NK-92 treated with Interleukin-12 subunit alpha and Interleukin-12 subunit beta, amount 100 ng/mL, for 24 hours (cell line): ENCODE measurements around the gene UMAD1.
"Not testable (repeated sequence)": the region's sequence is repeated elsewhere in the genome, so short reads cannot be mapped to it uniquely, and the experiment has no call there.

Experiments
- DNase-seq: peaks from one replicate; lab custom pipeline; 2025; lab: John Stamatoyannopoulos, UW

UMAD1 gene

DNA sequence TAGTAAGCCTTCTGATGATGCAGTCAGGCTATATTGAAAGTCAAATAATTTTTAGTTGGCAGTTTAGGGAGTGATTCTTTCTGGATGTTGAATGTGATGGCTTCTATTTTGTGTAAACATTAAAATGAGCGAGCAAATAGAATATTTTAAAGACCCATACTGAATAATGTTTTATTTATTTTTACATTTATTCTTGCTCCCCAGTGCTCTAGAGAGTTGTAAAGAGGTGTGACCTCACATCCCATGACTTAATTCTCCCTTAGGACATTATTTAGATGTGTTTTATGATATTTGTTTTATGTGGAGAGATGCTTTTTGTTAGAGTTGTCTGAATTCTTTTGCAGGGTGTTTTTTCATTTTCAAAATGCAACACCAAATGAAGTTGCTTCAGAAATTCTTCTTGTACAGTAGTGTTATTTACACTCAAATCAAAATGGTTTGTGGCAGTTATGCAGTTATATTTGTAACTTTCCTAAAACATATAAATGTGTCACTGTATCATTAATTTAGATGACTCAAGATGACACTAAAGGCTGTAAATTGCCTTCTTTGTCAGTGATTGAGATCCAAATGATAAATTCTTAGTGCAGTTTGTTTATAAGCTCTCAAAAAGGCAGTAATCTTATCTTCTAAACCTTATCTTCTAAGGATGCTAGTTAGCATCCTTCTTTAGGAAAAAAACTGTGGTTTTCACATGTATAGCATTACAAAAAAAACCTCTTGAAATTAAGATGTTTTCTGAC is 12.4 kb downstream of the UMAD1 start:
- DNase-seq: no peak

DNA sequence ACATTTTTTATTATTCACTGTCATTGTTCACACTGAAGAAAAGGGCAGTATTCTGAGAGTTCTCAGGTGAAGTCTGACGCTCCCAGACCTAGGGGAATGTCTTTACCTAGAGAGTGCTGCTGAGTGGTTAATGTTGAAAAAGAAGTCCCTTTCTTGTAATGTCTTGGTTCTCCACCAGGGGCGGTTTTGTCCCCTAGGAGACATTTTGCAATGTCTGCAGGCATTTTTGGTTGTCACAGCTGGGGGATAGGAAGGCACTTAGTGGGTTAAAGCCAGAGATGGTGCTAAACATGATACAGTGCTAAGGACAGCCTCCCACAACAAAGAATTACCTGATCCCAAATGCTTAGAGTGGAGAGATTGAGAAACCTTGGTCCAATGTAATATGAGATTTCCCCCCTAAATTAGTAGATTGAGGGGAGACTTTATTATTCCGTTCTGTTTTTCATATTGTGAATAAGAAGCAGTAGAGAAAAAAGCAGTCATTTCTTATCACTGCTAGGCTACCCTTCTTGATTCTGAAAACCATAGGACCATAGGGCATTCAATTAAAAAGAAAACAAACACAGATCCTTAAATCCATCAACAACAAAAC is 13.1 kb downstream of the UMAD1 start:
- no peak for DNase-seq

DNA sequence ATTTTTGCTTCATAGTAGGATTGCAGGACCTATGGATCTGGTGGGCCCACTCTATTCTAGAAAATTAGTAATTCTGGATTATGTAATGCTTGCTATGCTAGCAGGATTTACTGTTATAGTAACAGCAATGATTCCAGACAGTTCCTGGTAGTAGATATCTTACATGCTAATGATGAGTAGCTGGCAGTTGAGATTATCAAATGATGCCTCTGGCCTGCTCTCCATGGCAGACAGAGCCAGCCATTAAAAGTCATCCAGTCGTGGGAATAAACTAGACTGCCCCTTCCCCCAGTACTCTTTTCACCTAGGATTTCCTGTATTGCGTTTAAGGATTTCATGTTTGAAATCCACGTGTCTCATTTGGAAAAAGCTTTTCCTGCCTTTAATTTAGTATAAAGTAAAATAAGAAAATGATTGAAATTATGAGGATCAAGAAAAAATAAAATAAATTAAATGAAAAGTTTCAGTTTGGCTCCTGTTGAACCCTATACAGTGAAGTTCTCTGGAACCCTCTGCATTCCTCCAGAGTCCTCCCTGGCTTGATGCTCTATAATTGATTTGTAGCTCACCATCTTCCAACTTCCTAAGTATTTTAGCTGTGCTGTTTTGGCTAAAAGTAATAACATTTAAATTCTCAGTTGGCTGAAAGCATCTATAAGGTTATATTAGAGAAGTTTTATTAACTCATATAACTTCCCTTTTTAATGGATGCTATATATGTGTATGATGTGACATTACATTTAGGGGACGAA is 14.6 kb downstream of the UMAD1 start:
- DNase-seq: no peak

DNA sequence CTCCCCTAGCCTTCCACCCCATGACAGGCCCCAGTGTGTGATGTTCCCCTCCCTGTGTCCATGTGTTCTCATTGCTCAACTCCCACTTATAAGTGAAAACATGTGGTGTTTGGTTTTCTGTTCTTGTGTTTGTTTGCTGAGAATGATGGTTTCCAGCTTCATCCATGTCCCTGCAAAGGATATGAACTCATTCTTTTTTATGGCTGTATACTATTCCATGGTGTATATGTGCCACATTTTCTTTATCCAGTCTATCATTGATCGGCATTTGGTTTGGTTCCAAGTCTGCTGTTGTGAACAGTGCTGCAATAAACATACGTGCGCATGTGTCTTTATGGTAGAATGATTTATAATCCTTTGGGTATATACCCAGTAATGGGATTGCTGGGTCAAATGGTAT is 15.9 kb downstream of the UMAD1 start:
- DNase-seq: not testable (repeated sequence)

DNA sequence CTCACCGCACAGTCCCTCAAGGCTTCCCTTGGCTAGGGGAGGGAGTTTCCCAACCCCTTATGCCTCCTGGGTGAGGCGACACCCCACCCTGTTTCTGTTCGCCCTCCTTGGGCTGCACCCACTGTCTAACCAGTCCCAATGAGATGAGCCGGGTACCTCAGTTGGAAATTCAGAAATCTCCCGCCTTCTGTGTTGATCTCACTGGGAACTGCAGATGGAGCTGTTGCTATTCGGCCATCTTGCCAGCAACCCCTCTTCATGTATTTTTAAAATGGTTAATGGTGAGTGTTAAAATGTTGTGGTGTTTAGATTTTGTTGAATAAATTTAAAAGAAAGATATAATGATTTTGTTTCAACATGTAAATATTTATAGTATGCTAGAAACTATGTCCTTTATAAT is 22.0 kb downstream of the UMAD1 start:
- DNase-seq: no peak

DNA sequence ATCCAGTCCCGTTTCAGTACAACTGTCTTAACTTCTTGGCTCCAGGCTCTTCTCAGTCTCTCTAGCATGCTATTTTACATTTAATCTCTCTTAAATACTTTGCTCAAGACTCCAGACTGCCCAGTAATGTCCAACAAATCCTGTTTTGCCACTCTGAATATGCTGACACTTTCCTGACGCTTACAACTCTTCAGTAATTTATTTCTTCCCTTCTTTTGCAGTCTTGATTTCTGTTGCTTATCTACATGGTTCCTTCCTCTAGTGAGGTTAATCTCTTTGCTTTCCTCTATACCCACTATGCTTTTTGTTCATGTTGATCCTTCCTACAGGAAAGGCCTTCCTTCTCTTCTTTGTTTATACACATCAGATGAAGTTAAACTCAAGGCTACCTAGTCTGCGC is 23.7 kb downstream of the UMAD1 start:
- DNase-seq: no peak

DNA sequence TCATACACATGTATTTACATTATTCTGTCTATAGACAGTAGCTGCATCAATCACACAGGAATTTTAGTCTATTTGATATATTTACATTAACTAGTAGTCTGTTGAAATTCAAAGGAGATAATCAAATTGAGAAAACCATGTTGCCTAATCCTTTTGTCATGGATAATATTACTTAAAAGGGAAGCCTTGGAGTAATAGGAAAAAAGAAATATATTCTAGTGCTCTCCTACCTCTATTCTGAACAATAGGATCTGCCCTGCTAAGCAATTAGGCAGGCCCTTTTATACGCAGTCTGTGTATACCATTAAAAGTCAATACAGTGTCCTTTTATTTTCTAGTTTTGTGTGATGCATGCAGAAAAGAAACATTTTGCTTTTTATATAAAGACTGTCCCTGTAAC is 24.5 kb downstream of the UMAD1 start:
- DNase-seq: no peak

DNA sequence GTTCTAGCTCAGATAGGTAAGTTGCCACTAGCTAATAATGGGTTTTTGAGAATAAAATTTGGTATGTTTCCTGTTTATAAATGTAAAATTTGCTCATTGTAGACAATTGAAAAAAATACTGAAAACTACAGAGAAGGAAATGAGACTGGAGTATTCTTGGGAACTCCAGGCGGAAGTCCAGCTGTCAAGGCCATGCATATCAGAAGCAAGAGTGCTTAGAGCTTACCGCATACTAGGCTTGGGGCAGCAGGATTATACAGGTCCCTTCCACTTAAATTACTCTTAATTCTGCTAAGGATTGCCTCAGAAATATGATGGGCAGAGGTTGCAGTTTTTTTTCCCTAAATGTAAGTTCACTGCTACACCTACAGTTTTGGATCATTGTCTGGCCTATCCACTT is 26.6 kb downstream of the UMAD1 start:
- no peak for DNase-seq

DNA sequence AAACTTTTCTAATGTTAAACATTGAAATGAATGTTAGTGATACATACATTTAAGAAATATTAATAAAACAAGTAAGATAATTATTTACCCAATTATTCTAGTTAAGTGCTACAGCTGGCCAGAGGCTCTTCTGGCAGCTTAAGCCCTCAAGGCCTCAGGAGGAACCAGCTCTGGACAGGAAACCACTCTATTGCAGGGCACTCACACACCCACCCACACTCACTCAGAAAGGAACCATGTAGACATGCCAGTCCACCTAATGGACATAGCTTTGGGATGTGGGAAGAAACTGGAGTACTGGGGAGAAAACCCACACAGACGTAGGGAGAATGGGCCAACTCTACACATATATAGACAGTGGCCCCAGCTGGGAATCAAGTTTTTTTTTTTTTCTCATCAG is 28.2 kb downstream of the UMAD1 start:
- DNase-seq: no peak

DNA sequence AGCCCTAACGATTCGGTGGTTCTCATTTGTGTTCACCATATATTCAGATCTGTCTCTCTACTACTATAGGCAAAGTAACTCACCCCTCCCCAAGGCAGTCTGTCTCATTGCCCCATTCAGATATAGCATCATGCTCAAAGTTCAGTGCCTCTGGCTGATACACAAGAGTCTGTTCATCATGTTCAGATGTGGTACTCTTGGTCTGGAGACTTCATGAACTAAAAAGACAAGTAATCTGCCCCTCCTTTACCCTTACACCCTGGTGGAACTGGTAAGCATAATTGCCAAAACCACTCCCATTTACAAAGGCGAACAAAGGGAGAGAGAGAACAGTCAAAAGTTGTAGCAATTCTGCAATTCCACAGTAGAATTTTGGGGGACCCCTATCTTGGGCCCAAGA is 29.9 kb downstream of the UMAD1 start:
- no peak for DNase-seq

DNA sequence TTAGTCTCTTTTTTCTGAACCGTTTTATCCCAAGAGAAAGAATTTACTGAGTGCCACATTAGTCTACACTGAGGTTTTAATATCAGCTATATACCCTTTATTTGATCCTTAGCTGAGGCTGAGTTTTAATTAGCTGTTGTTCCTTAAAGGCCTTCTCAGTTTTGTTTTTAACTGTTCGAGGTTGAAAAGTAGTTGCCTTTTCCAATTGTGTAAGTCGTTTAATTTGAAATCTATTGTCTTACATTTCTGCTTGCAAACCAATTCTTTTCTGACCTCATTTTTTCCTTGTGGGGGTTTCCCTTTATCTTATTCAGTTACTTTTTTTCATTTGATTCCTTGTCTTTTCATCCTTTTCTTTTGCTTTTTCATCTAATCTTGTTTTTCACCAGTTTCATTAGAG is 30.8 kb downstream of the UMAD1 start:
- DNase-seq: no peak

DNA sequence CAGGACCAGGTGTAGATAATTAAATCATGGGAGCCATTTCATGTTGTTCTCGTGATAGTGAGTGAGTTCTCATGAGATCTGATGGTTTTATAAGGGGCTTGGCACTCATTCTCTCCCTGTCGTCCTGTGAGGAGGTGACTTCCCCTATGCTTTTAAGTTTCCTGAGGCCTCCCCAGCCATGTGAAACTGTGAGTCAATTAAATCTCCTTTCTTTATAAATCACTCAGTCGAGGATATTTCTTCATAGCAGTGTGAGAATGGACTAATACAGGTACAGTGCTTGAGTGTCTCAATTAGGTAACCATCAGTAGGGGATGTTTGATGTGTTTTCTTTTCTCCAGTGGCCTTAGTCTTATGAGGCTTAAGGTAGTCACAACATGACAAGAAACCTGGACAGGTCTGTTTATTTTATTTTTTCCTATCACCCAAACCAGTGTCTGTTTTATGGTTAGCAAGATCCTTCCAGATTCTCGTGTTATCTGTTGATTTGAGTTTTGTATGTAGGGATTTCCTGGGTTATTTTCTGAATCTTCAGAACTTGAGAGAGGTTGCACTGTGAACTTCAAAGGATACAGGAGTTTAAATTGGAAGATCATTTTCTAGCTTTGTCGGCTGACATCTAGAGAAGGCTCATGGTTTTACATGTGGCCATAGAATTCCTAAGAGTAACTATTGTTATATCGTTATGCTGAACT is 32.1 kb downstream of the UMAD1 start:
- DNase-seq: no peak

DNA sequence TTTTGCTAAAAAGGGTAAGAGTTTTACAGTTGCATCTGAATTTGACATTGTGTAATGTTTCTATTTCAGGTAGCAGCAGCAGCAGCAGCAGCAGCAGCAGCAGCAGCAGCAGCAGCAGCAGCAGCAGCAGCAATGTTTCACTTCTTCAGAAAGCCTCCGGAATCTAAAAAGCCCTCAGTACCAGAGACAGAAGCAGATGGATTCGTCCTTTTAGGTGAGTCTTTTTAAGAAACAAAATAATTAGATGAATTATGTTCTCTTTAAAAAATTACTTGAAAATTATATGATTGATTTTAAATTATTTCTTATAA is 32.6 kb downstream of the UMAD1 start:
- no peak for DNase-seq

DNA sequence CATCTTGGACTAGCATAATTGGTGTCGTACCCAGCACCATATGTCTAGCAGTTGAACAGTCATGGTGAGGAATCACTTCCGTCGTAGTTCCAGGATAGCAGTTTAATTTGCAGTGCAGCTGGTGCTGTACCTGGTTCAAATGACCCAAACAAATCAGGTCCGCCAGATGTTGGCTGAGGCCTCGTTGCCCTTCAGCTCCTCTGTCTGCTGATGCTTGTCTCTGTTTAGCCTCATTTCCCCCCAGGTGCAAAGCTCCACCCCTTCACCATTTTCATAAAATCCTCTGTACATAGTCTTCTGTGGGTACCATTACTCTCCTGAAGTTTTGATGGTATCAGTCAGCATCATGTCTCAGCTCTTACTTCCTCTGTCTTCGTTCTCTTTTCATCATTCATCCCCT is 35.1 kb downstream of the UMAD1 start:
- no peak for DNase-seq

DNA sequence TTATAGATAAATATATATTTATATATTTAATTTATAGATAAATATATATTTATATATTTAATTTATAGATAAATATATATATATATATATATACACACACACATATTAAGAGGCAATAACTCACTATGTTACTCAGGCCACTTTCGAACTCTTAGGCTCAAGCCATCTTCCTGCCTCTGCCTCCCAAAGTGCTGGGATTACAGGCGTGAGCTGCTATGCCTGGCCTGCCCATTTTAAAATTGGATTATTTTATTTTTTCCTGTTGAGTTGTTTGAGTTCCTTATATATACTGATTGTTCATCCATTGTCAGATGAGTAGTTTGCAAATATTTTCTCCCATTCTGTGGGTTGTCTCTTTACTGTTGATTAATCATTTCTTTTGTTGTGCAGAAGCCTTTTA is 39.1 kb downstream of the UMAD1 start:
- DNase-seq: not testable (repeated sequence)

DNA sequence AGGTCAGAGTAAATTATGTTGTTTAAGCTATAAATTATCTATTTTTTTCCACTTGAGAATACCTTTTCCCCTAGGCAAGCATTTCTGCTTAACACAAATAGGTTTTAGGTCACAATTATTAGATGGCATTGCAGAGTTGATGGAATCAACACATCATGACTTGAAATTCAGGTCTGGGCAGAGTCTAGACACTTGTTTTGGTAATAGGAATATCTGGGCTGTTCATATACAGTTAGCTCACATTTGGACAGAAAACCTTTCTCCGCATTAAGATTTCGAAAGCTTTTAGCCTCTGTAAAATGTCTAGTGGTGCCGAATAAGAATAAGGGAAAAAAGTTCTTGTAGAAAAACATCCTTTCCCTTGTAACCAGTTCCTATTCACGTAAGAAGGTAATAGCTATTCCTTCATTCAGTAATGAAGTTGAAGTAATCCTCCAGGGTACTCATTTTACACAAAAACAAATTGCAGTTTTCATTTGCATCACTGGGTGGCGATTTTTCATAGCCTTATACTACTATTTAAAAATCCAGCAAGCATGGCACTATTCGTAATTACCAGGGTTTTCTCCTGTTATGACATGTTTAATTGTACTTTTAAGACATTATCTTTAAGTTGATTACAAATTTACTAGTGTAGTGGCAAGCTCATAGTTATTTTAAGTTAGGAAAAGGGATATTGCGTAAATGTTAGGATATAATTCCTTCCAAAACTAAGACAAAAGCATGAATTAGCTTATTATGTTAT is 40.8 kb downstream of the UMAD1 start:
- no peak for DNase-seq

DNA sequence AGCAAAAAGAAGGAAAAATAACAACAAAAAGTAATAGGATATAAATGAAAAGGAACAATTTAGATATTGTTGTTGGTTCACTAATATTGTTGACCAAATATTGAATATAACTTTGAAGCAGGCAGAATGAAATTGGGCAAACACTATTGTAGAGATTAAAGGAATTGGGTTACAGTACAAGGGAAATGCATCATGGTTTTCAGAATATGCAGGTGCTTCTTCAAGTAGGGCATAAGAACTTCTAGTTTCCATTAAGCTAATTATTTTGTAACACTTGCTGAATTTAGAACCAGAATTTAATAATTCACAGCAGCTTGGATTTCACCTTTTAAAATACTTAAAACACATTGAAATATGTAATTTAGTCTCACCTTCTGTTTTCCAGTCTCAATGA is 41.4 kb downstream of the UMAD1 start:
- no peak for DNase-seq

DNA sequence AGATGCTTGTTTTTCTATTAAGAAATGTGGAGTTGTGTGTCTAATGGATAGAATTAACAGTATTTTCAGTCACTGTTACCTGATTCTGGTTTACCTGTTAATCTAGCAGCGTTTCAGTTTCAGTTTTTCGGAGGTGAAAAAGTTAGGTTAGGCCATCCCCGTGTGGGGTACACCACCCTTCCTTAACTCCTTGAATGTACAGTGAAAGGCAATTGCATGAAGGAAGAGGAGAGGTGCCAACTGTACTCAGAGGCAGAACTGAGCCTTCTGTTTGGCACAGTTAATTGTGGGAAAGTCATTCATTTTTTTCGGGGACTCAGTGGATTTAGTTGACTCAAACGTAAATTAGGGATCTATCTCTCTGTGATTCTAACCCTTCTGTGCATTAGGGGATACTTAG is 42.3 kb downstream of the UMAD1 start:
- no peak for DNase-seq

DNA sequence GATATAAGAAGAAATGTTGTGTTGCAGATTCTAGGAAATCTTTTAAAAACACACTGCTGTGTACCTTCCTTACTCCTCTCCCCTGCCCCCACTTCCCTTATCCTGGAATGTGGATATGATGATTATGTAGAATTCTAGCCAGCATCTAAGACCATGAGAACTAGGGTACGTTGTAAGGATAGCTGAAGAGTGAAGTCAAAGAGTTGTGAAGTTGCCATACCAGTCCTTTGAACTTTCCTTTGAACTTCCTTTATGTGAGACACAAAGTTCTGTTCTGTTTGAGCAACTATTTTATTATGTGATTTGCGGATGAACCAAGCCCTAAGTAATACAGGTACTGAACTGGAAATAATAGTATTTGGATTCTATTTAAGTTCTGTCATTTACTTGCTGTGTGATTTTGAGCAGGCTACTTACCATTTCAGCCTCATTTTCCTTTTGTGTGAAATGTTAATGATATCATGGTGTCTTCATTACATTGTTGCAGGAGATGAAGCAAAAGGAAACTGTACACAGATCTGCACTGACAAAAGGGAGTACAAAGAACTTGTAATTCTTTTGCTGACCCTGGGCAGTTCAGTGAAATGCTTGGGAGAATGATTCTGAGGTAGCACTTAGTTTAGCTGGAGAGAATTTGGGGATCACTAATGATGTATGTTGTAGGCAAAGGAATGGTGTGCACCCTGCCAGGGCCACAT is 46.4 kb downstream of the UMAD1 start:
- DNase-seq: no peak

DNA sequence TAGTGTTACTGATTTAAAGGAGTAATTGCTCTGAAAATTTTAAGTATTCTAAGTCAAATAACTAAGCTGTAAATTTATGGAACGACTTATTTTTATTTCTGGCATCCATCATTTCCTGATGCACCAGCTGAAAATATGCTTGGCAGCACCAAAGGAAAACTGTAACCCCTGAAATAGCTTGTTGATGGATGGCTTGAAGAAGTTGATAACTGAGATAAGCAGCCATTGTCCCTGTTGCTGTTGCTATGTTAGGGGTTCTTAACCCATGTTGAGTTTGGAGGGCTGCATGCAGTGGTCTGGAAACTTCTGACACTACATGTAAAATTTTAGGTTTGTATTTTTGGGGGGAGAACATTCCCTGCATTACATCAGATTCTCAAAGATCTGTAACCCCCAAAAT is 47.2 kb downstream of the UMAD1 start:
- no peak for DNase-seq

DNA sequence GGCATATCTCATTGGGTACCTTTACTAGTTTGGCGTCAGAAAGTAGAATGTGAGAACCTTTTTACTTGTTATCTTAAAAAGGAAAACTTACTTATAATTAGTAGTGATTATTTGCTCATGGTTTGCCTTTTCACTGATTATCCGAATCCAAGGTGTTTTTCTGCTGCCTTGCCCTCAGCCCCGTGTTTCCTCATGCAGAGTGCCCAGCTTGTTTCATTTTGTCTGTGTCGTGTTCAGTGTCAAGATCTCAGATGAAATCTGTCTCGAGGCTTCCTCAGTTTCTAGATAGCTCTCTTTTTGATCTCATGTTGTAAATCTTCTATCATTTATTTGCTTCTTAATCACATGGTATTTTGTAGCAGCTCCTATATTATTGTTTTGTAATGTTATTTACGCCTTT is 47.8 kb downstream of the UMAD1 start:
- DNase-seq: no peak

DNA sequence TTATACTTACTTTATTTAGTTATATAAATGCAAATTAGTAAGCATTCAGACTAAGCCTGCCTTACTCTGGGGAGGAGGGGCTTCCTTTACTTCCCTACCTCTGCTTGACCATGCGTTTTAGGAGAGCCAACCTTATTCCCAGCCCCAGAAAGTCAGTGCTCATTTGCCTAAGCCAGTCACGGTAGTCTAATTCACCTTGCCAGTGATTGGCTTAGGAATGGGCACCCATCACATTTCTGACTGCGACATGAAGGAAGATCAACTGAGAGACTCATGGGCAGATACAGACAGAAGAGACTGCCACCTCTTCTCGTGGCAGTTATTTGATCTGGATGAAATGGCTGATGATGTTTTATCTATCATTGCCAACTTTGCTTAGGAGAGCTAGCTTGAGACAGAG is 48.4 kb downstream of the UMAD1 start:
- DNase-seq: no peak
